Cardiac fibroblast (primary cell): ENCODE measurements around the gene COL12A1.

ENCODE experiments used
- DNase-seq, 2 donors: peaks; one replicate each; pipeline versions ENCODE4 v3.0.0 to v3.0.0-alpha.2; 2010; ENCODE audit warnings: low read depth in 2 of 2
- H3K4me3 ChIP-seq, 2 donors: replicated peaks in 1 of 2; 1 replicate in 1 of 2; 2 replicates in 1 of 2; pipeline ENCODE4 v1.5.1; 2011; ENCODE audit warnings: low read depth in 2 of 2, low read length in 2 of 2, mild to moderate bottlenecking in 2 of 2, moderate library complexity in 1 of 2
- CTCF ChIP-seq: IDR thresholded peaks from one replicate; pipeline ENCODE4 v1.5.1; 2011; ENCODE audit warnings: low read depth, mild to moderate bottlenecking, low read length, inconsistent platforms

The COL12A1 gene

GRCh38 chr6:75145211-75145610 is 60.6 kb downstream of the COL12A1 start:
- H3K4me3 ChIP-seq: no peak overlapping the region
- no peak for TF ChIP-seq CTCF
- DNase-seq: no peak

- no peak overlapping the region for H3K4me3 ChIP-seq
- no peak for TF ChIP-seq CTCF
- no peak for DNase-seq
These were observed 61.5 kb downstream of the COL12A1 start for GRCh38 chr6:75144386-75144785.

GRCh38 chr6:75143191-75143590 is 62.7 kb downstream of the COL12A1 start:
- TF ChIP-seq CTCF: no peak
- DNase-seq: peak; percentile 62 to 78
- no peak overlapping the region for H3K4me3 ChIP-seq

- H3K4me3 ChIP-seq: no peak overlapping the region
- no peak for TF ChIP-seq CTCF
- no peak for DNase-seq
These were observed 63.1 kb downstream of the COL12A1 start for GRCh38 chr6:75142721-75143120.

GRCh38 chr6:75135876-75136275 is 70.0 kb downstream of the COL12A1 start:
- no peak for DNase-seq
- no peak for TF ChIP-seq CTCF

GRCh38 chr6:75135450-75135849 is 70.4 kb downstream of the COL12A1 start:
- DNase-seq: no peak
- H3K4me3 ChIP-seq: no peak overlapping the region
- no peak for TF ChIP-seq CTCF

More at GRCh38 chr6:75135876-75136275, 70.0 kb downstream of the COL12A1 start:
- H3K4me3 ChIP-seq: no peak overlapping the region

- no peak overlapping the region for H3K4me3 ChIP-seq
- peak; percentile 58 to 75 for DNase-seq
- TF ChIP-seq CTCF: no peak
These were observed 75.1 kb downstream of the COL12A1 start for GRCh38 chr6:75130784-75131183.
